ENCODE data around the gene GLE1.
A peak's percentile ranks its signal among the peaks of the same experiment; 100 is the strongest.

Gene GLE1

GRCh38 chr9:128550770-128551656 lies 46.5 kb downstream of the GLE1 start:
- Histone ChIP-seq H4K20me1 (ENCODE audit: insufficient read depth, low read length, poor library complexity, severe bottlenecking) (peaks cover 22% of the 10 kb centered on the region), H3K9me2 (replicated peaks; ENCODE audit: low read depth, low read length) (no peaks in the 10 kb centered on the region), H3K4me2 (ENCODE audit: low read depth, low read length, poor library complexity, severe bottlenecking) (peak overlapping the region; percentile 88), H3K4me3 (ENCODE audit: low read length, poor library complexity, severe bottlenecking) (peak overlapping the region; percentile 76), H2AFZ (ENCODE audit: low read length) (peak overlapping the region; percentile 93; the same call in 1 of the 2 replicates), H3K79me2 (ENCODE audit: insufficient read depth, low read length) (peaks cover 39% of the 10 kb centered on the region), H3K9me3 (ENCODE audit: insufficient read depth, low read depth, low read length) (no peaks in the 10 kb centered on the region), H3K27me3 (ENCODE audit: insufficient read depth, low read length, poor library complexity, severe bottlenecking) (no peaks in the 10 kb centered on the region), H3K36me3 (ENCODE audit: insufficient read depth, low read length) (no peaks in the 10 kb centered on the region), H3K9ac (ENCODE audit: low read depth, low read length, poor library complexity, severe bottlenecking) (peak overlapping the region; percentile 72), H3K4me1 (ENCODE audit: insufficient read depth, low read length, poor library complexity, severe bottlenecking) (peaks cover 38% of the 10 kb centered on the region), H3F3A (ENCODE audit: low read depth) (no peaks in the 10 kb centered on the region)
- TF ChIP-seq EZH2phosphoT487 (IDR thresholded peaks at IDR 0.05; ENCODE audit: borderline replicate concordance), result no peak
- TF ChIP-seq CTCF (conservative IDR thresholded peaks at IDR 0.05; ENCODE audit: low read length), result no peak

- Histone ChIP-seq H3K4me1 (ENCODE audit: insufficient read depth, low read length, poor library complexity, severe bottlenecking) (peaks cover 45% of the 10 kb centered on the region), H3K4me2 (ENCODE audit: low read depth, low read length, poor library complexity, severe bottlenecking) (peak overlapping the region; percentile 88), H3K36me3 (ENCODE audit: insufficient read depth, low read length) (no peaks in the 10 kb centered on the region), H3F3A (ENCODE audit: low read depth) (no peaks in the 10 kb centered on the region), H3K9me2 (replicated peaks; ENCODE audit: low read depth, low read length) (no peaks in the 10 kb centered on the region), H3K79me2 (ENCODE audit: insufficient read depth, low read length) (peaks cover 46% of the 10 kb centered on the region), H3K9ac (ENCODE audit: low read depth, low read length, poor library complexity, severe bottlenecking) (peak overlapping the region; percentile 72), H3K27me3 (ENCODE audit: insufficient read depth, low read length, poor library complexity, severe bottlenecking) (no peaks in the 10 kb centered on the region), H4K20me1 (ENCODE audit: insufficient read depth, low read length, poor library complexity, severe bottlenecking) (peaks cover 24% of the 10 kb centered on the region), H2AFZ (ENCODE audit: low read length) (peak overlapping the region; percentile 93), H3K9me3 (ENCODE audit: insufficient read depth, low read depth, low read length) (no peaks in the 10 kb centered on the region), H3K4me3 (ENCODE audit: low read length, poor library complexity, severe bottlenecking) (peak overlapping the region; percentile 76)
- no peak for TF ChIP-seq CTCF (conservative IDR thresholded peaks at IDR 0.05; ENCODE audit: low read length)
- TF ChIP-seq EZH2phosphoT487 (IDR thresholded peaks at IDR 0.05; ENCODE audit: borderline replicate concordance), result no peak
Observed at GRCh38 chr9:128551657-128552152, 47.2 kb downstream of the GLE1 start.

GRCh38 chr9:128552153-128552743 lies 47.7 kb downstream of the GLE1 start, which contains the start of gene SPTAN1:
Gene SPTAN1 (plus strand): TSS chr9:128552587. CDS start chr9:128566741, 14,154 bp downstream.
- Histone ChIP-seq H3K36me3 (ENCODE audit: insufficient read depth, low read length) (no peaks in the 10 kb centered on the region), H3K9ac (ENCODE audit: low read depth, low read length, poor library complexity, severe bottlenecking) (peak within 1 kb of the TSS; percentile 75), H3K9me3 (ENCODE audit: insufficient read depth, low read depth, low read length) (no peaks in the 10 kb centered on the region), H3K4me3 (ENCODE audit: low read length, poor library complexity, severe bottlenecking) (peak within 1 kb of the TSS; percentile 76), H3K4me1 (ENCODE audit: insufficient read depth, low read length, poor library complexity, severe bottlenecking) (peaks cover 48% of the 10 kb centered on the region), H3K4me2 (ENCODE audit: low read depth, low read length, poor library complexity, severe bottlenecking) (peak within 1 kb of the TSS; percentile 88), H3K9me2 (replicated peaks; ENCODE audit: low read depth, low read length) (no peaks in the 10 kb centered on the region), H3K27me3 (ENCODE audit: insufficient read depth, low read length, poor library complexity, severe bottlenecking) (no peaks in the 10 kb centered on the region), H4K20me1 (ENCODE audit: insufficient read depth, low read length, poor library complexity, severe bottlenecking) (peaks cover 27% of the 10 kb centered on the region), H3K79me2 (ENCODE audit: insufficient read depth, low read length) (peaks cover 52% of the 10 kb centered on the region), H3F3A (ENCODE audit: low read depth) (no peaks in the 10 kb centered on the region), H2AFZ (ENCODE audit: low read length) (peak within 1 kb of the TSS; percentile 93)
- TF ChIP-seq EZH2phosphoT487 (IDR thresholded peaks at IDR 0.05; ENCODE audit: borderline replicate concordance) (no peak), CTCF (conservative IDR thresholded peaks at IDR 0.05; ENCODE audit: low read length) (no peak)
